Measurements from ENCODE around the gene TDRD9.

DNA sequence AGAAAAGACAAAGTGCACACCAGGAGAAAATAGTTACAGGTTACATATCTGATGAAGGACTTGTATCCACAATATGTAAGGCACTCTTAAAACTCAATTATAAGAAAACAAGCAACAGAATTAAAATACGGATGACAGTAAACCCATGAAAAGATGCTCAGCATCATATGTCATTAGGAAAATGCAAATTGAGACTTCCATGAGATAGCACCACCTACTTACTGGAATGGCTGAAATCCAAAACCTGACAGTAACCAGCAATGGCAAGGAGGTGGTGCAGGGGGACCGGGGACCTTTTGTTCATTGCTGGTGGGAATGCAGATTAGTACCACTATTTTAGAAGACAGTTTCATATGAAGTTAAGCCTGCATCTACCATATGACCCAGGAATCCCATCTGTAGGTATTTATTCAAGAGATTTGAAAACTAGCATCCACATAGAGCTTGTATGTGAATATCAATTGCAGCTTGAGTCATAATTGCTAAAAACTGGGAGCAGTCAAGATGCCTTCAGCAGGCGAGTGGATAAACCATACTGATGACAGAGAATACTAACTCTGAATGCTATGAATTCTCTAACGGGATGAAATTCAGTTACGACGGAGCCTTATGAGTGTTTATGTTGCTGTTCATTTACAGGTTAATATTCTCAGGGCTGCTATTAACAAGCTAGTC, 113.3 kb downstream of the TDRD9 start:
- TF ChIP-seq POLR2A (IDR thresholded peaks at IDR 0.05; ENCODE audit: low read depth, low read length) (no peak), POLR2AphosphoS5 (IDR thresholded peaks at IDR 0.05; ENCODE audit: low read depth, low read length) (no peak), TAF1 (IDR thresholded peaks at IDR 0.05; ENCODE audit: borderline replicate concordance, low read depth, low read length) (no peak)

Data from GM12892 (cell line).